T-helper 1 cell (primary cell): Measurements from ENCODE around the gene GBX2.

Experiments
- DNase-seq, 5 donors: peaks; one replicate each; pipeline ENCODE4 v3.0.0-alpha.2; 2012 to 2020

Gene GBX2

GRCh38 chr2:236166796-236167296, 1.3 kb downstream of the GBX2 start:
- no peak for DNase-seq

DNA sequence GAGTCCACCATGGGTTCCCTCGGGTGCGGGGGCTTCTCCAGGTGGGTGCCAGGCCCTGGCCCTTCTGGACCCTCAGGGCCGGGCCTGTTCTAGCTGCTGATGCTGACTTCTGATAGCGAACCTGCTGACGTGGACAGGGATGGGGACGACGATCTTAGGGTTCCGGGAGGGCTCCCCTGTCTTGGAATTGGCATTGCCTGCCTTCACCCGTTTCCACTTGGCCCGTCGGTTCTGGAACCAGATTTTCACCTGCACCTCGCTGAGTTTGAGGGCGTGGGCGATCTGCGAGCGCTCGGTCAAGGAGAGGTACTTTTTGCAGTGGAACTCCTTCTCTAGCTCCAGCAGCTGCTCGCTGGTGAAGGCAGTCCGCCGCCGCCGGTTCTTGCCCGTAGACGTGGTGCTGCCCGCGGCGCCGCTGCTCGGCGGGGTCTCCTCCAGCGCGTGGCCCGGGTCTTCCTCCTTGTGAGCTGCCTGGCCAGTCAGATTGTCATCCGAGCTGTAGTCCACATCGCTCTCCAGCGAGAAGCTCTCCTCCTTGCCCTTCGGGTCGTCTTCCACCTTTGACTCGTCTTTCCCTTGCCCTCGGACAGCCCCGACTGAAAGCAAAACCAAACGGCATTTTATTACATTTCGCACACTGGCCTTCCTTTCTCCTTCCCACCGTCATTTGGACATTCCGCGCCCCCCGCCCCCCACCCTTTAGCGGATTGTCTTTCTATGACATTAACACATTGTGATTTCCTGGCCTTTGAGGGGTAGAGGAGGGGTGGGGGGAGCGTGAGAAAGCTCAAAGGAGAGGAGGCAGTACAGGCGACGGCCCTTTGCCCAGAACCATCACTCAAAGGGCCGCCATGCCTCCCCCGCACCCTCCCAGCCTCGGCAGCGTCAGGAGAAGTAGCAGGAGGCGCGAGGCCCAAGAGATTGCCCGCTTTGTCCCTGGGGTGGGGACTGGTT, 2.1 kb downstream of the GBX2 start:
- DNase-seq = no peak

- DNase-seq = no peak
These were observed 3.0 kb downstream of the GBX2 start for GRCh38 chr2:236164925-236165841.

GRCh38 chr2:236164201-236164924, 3.8 kb downstream of the GBX2 start:
- DNase-seq = no peak

- no peak for DNase-seq
These were observed 4.5 kb downstream of the GBX2 start for GRCh38 chr2:236163471-236164200.

DNA sequence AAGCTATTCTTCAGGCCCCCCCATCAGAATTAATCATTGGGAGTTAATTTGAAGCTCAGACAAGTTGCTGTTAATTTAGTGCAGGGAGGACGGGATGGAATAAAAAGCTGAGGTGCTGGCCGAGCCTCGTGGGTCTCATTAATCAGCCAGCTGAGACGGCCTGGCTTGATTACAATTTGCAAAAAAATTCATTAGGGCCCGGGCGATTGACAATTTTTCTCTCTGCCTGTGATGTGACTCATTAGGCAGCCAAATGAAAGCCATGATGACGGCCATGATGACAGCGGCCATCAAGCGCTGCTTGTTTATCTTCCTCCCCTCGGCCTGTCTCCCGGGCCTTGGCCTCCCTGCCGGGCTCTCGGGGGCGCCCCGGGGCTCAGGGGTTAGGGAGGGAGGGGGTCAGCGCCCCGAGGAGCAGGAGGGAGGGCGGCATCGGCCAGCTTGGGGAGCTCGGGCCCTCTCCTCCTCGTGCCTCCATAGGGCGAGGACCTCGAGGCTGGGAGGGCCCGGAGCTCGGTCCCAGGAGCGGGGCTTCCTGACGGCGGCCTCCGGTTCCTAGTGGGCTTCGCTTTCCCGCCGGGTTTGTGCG, 5.2 kb downstream of the GBX2 start:
- no peak for DNase-seq

DNA sequence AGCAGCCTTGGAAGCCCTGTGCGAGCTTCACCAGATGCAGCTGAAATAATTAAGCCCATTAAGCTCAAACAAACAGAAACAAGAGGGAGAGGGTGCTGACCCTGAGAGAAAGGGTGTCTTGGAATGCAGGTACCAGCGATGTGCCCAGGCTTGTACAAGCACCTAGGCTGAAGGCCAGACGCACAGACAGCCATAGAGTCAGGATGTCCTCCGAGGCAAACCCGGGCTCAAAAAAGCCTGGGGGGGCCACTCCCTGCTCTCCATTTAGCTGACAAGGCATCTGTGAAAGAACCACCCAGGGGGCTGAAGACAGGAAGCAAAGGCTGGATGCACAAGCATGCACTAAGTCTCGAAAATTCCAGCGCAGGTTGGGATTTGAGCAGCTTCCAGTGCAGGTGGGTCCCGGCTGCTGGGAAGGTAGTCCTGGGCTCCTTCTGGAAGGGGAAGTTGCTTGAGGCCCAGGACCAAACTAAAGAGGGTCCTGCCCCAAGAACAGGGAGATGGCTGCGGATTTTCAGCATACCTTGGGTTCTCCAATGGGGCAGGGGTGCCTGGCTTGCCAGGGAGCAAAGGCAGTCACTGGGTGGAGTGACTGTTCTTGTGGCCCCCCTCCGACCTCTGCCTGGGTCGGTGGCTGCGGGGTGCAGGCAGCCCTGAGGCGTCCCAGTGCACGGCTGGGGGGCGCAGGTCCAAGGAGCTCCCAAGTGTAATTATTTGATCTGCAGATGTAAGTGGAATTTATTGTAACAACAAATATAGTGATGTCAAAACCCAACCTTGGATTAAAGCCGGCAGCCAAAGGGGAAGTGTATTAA, 5.9 kb downstream of the GBX2 start:
- DNase-seq = no peak

GRCh38 chr2:236161531-236161930, 6.7 kb downstream of the GBX2 start:
- DNase-seq = no peak

DNA sequence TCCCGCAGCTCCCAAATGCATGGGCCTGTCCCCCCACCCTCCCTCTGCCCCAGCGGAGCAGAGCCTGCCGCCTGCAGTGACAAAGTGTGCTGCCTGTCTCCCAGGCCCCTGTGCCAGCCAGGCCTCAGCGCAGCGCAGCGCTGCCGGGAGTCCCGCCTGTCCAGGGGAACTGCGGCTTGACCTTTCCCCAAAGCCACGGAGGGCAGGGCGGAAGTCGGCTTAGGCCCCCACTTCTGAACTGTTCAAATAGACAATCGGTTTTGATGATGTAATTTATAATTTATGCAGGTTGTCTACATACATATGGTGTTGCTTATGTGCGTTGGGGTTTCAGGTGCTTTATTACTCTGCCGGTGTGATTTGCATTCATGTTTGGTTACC, 7.1 kb downstream of the GBX2 start:
- DNase-seq = no peak

- no peak for DNase-seq
These were observed 7.7 kb downstream of the GBX2 start for GRCh38 chr2:236160366-236161081.

GRCh38 chr2:236159778-236160170, 8.4 kb downstream of the GBX2 start:
- DNase-seq = no peak

- DNase-seq = no peak
These were observed 9.0 kb downstream of the GBX2 start for GRCh38 chr2:236158969-236159777.

- no peak for DNase-seq
These were observed 10.2 kb downstream of the GBX2 start for GRCh38 chr2:236157815-236158498.

DNA sequence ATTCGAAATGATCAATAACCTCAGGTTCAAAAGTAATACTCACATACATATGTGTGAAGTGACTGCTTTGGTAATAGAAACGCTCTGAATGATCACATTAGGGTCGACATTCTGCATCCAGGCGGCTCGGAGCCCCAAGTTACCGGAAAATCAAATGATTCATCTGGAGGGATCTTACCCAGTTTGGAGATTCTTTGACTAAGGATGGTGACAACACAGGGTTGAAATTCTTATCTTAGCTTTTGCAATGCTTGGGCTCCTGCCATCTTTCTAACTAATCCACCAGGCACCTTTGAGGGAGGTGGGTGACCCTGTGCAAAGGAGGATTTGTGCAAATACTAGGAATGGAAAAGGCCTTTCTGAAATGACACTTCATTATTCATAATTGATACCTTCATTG, 10.8 kb downstream of the GBX2 start:
- no peak for DNase-seq

- DNase-seq = no peak
These were observed 11.4 kb downstream of the GBX2 start for GRCh38 chr2:236156860-236157194.

DNA sequence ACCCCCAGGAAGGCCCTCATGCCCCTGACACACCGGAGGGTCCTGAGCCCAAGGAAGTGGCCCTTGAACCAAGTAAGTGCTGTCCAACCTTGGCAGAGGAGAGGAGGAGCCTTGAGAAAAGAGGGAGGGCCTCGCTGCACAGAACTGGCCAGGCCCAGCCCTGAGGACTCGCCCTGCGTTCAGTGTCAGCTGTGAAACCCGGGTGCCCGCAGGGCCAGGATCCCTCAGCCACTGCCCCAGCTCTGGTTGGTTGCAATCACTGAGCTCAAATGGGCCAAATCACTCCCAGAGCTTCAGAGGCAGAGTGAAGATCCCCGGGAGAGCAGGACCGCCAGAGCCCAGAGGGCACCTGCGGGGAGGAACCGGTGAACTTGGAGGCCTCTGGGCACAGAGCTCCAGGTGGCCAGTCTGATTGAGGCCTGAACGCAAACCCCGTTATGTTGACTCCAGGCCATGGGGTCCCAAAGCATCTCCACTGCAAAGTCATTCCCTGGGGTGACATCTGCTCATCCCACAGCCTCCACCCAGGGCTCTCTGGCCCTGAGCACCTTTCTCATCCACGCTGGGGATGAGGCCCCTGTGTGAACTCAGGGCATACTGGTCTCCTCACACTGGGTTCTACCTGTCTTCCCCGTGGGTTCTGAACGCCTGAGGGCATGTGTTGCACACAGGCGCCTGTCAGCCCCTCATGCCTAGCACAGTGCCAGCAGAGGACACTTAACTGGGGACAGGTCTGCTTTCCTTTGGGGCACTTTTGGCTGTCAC, 11.9 kb downstream of the GBX2 start:
- DNase-seq = no peak

GRCh38 chr2:236155406-236155805, 12.8 kb downstream of the GBX2 start:
- DNase-seq = no peak

DNA sequence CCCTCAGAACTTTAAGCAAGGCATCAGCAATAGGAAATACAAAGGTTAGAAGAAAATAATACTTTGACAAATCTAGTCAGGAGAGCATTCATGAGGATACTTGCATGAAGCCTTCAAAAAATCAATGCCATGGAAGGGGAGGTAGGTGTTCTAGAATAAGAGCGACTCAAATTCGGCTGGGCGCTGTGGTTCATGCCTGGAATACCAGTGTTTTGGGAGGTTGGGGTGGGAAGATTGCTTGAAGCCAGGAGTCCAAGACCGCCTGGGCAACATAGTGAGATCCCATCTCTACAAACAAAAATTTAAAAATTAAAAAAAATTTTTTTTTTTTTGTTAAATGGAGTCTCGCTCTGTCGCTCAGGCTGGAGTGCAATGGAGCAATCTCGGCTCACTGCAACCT, 21.8 kb downstream of the GBX2 start:
- DNase-seq = no peak
